Natural killer cell (primary cell): ENCODE data around the gene ALCAM. TPM values are rescaled to one million over a fixed set of nuclear protein-coding genes. Genes with fewer than 3 reads are reported as not detected.

Experiments used
- ATAC-seq, 3 donors: fragments of 150-1000 bp in 2 of 3; fragments of 200-7000 bp in 1 of 3; cut with Tn5 transposase; 1 replicate in 1 of 3; 2 replicates in 2 of 3; pipeline ENCODE4 v1.10.0; 2021; ENCODE audit warnings: mild to moderate bottlenecking in 2 of 3, moderate library complexity in 2 of 3
- DNase-seq, 2 donors: peaks; one replicate each; pipeline versions ENCODE4 v3.0.0 to v3.0.0-alpha.2; 2013 to 2021; ENCODE audit warnings: mixed read lengths in 1 of 2
- H3K27ac ChIP-seq: one replicate; pipeline ENCODE4 v1.5.1; 2013; ENCODE audit warnings: mild to moderate bottlenecking, low read length
- H3K27me3 ChIP-seq: one replicate; pipeline ENCODE4 v1.6.1; 2013; ENCODE audit warnings: low read length; ENCODE audit not compliant: control insufficient read depth, insufficient read depth
- H3K36me3 ChIP-seq: one replicate; pipeline ENCODE4 v1.6.1; 2013; ENCODE audit warnings: low read length; ENCODE audit not compliant: control insufficient read depth, insufficient read depth
- H3K4me1 ChIP-seq: one replicate; pipeline ENCODE4 v1.6.1; 2013; ENCODE audit warnings: low read length; ENCODE audit not compliant: control insufficient read depth, insufficient read depth
- H3K4me3 ChIP-seq: one replicate; pipeline ENCODE4 v1.5.1; 2013; ENCODE audit warnings: low read length
- H3K9me3 ChIP-seq: one replicate; pipeline ENCODE4 v1.6.1; 2013; ENCODE audit warnings: low read length; ENCODE audit not compliant: control insufficient read depth, insufficient read depth
- H3K27ac Mint-ChIP-seq, 2 donors: one replicate each; pipeline ENCODE4 v1.8.0; 2022; ENCODE audit warnings: mild to moderate bottlenecking in 2 of 2, mixed read lengths in 2 of 2, moderate library complexity in 1 of 2
- H3K27me3 Mint-ChIP-seq, 2 donors: one replicate each; pipeline ENCODE4 v1.8.0; 2022; ENCODE audit warnings: low read depth in 2 of 2, mixed read lengths in 2 of 2
- H3K36me3 Mint-ChIP-seq: one replicate; pipeline ENCODE4 v1.8.0; 2022; ENCODE audit warnings: mixed read lengths
- H3K4me1 Mint-ChIP-seq, 2 donors: one replicate each; pipeline ENCODE4 v1.8.0; 2022; ENCODE audit warnings: mixed read lengths in 2 of 2
- H3K4me3 Mint-ChIP-seq: one replicate; pipeline ENCODE4 v1.8.0; 2022; ENCODE audit warnings: mild to moderate bottlenecking, moderate library complexity, mixed read lengths
- H3K9me3 Mint-ChIP-seq, 2 donors: one replicate each; pipeline ENCODE4 v1.8.0; 2022; ENCODE audit warnings: mixed read lengths in 2 of 2
- WGBS: methylation state at CpG from one replicate; pipeline ENCODE4 v1.1.7; 2013; ENCODE audit warnings: missing lambda C conversion rate; ENCODE audit not compliant: insufficient coverage; 5-methylcytosine and 5-hydroxymethylcytosine counted together
- intact Hi-C: fragments of 100-400 bp; cut with micrococcal nuclease; formaldehyde crosslinking; loops from one replicate; pipeline ENCODE4 v1.14.2; 2022
- total RNA-seq, 4 donors: library from RNA; stranded (reverse); fragments of 120-200 nt in 1 of 4; gene quantifications; one replicate each; pipeline versions ENCODE4 v1.2.3 to v1.2.4, GENCODE V29; 2013 to 2022
- TF ChIP-seq, protein P1 (sequence below): fragments of 200-600 bp; IDR thresholded peaks from one replicate; pipeline ENCODE4 v1.8.0; 2022; ENCODE audit warnings: antibody characterized with exemption

Gene ALCAM
- total RNA-seq, 3 donors from 2014 or later (not counting 1 experiment from before 2014, with no cell fraction given), result 1.5 to 3.0 (median 1.5) TPM

DNA sequence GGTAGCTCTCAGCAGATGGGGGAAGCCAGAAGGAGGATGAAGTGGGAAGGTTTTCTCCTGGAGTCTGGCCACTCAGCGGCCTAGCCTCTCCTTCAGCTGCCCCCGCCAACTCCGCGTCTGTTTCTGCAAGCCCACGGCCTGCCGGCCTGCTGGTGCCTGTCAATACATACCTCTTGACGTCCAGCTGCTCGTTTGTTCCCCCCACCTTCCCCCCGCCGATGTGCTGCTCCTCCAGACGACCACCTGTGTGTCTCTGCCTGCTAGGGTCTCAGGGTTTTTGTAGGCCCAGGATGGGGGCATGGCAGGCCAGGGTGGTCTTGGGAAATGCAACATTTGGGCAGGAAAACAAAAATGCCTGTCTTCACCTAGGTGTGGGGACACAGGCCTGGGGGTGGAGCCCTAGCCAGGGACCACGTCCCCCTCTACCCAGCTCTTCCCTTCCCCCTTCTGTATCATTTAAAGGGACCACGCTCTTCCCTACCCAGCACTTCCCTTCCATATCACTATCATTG, 137.8 kb downstream of the ALCAM start:
- H3K27ac ChIP-seq, result no peak overlapping the region
- no peaks in the 10 kb centered on the region for H3K9me3 Mint-ChIP-seq
- H3K4me3 ChIP-seq, result no peak overlapping the region
- no peaks in the 10 kb centered on the region for H3K27me3 ChIP-seq
- H3K27ac Mint-ChIP-seq, result no peak overlapping the region
- 91% methylated on average over 13 of the region's 13 CpGs for WGBS
- H3K9me3 ChIP-seq, result no peaks in the 10 kb centered on the region
- no peaks in the 10 kb centered on the region for H3K27me3 Mint-ChIP-seq
- no peak overlapping the region for H3K4me3 Mint-ChIP-seq
- TF ChIP-seq, protein P1, sequence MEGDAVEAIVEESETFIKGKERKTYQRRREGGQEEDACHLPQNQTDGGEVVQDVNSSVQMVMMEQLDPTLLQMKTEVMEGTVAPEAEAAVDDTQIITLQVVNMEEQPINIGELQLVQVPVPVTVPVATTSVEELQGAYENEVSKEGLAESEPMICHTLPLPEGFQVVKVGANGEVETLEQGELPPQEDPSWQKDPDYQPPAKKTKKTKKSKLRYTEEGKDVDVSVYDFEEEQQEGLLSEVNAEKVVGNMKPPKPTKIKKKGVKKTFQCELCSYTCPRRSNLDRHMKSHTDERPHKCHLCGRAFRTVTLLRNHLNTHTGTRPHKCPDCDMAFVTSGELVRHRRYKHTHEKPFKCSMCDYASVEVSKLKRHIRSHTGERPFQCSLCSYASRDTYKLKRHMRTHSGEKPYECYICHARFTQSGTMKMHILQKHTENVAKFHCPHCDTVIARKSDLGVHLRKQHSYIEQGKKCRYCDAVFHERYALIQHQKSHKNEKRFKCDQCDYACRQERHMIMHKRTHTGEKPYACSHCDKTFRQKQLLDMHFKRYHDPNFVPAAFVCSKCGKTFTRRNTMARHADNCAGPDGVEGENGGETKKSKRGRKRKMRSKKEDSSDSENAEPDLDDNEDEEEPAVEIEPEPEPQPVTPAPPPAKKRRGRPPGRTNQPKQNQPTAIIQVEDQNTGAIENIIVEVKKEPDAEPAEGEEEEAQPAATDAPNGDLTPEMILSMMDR, result no peak
- H3K36me3 Mint-ChIP-seq, result no peaks in the 10 kb centered on the region
- H3K4me1 Mint-ChIP-seq, result no peaks in the 10 kb centered on the region
- intact Hi-C loops, result no loop called here
- DNase-seq (no peak), ATAC-seq (no peak)
- no peaks in the 10 kb centered on the region for H3K4me1 ChIP-seq
- no peaks in the 10 kb centered on the region for H3K36me3 ChIP-seq

DNA sequence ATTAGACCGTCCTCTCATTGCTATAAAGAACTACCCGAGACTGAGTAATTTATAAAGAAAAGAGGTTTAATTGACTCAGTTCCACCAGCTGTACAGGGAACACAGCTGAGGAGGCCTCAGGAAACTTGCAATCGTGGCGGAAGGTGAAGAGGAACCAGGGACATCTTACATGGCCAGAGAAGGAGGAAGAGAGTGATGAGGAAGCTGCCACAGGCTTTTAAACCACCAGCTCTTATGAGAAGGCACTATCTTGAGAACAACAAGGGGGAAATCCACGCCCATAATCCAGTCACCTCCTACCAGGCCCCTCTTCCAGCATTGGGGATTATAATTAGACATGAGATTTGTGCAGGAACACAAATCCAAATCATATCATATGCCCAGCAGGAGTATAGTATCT, 138.5 kb downstream of the ALCAM start:
- Mint-ChIP-seq H3K4me3 (no peak overlapping the region), H3K27ac (no peak overlapping the region), H3K4me1 (no peaks in the 10 kb centered on the region), H3K27me3 (peaks cover 0 to 3% of the 10 kb centered on the region in 2 donors), H3K36me3 (no peaks in the 10 kb centered on the region), H3K9me3 (no peaks in the 10 kb centered on the region)
- H3K27me3 ChIP-seq, result no peaks in the 10 kb centered on the region
- no peak overlapping the region for H3K4me3 ChIP-seq
- 73% methylated on average over 4 of the region's 5 CpGs for WGBS
- intact Hi-C loops, result no loop called here
- no peaks in the 10 kb centered on the region for H3K9me3 ChIP-seq
- no peaks in the 10 kb centered on the region for H3K36me3 ChIP-seq
- H3K27ac ChIP-seq, result no peak overlapping the region
- ATAC-seq, result no peak
- DNase-seq, result no peak
- TF ChIP-seq, protein P1, result no peak
- no peaks in the 10 kb centered on the region for H3K4me1 ChIP-seq

DNA sequence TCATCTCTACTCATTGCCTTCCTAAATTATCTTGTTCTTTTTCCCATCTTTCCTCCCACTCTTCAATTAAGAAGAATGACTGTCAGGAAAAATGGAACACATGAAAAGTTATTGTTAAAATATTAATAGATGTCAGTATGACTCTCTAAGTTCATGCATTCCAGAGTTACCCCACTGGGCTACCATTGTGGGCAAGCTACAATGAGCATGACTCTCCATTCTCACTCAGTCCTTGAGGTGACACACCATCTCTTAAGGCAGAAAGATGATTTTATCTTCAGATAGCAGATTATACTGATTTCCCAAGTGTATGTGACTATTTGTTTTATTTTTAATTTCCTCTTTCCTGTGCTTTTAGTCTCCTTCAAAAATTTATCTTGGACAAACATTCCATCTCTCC, 144.3 kb downstream of the ALCAM start:
- intact Hi-C loops, result no loop called here
- DNase-seq, result no peak
- H3K36me3 ChIP-seq, result no peaks in the 10 kb centered on the region
- TF ChIP-seq, protein P1, result no peak
- no peak overlapping the region for H3K27ac ChIP-seq
- no peaks in the 10 kb centered on the region for H3K9me3 ChIP-seq
- Mint-ChIP-seq H3K27ac (no peak overlapping the region), H3K4me1 (no peaks in the 10 kb centered on the region), H3K27me3 (peaks cover 0 to 3% of the 10 kb centered on the region in 2 donors), H3K36me3 (no peaks in the 10 kb centered on the region), H3K4me3 (no peak overlapping the region), H3K9me3 (no peaks in the 10 kb centered on the region)
- H3K4me3 ChIP-seq, result no peak overlapping the region
- no peak for ATAC-seq
- no peaks in the 10 kb centered on the region for H3K4me1 ChIP-seq
- no peaks in the 10 kb centered on the region for H3K27me3 ChIP-seq

DNA sequence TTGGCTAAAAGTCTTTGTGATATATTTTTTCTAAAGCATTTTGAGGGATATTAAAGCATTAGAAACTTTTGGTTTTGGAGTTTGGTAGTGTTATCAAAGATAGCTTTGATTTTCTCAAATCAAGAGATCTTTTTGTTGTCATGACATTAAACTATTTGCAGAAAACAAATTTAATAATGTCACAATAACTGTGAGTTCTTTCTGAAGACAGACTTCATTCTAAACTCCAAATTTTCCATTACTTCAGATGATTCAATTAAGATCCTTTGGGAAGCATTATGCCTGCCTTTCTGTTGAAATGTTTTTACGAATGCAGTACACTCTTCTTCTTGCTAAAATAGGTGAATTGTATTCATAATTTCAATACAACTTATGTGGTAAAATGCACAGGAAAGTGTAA, 145.4 kb downstream of the ALCAM start:
- WGBS, result no CpG with 5 or more reads among the region's 1 CpG
- intact Hi-C loops, result no loop called here
- Histone ChIP-seq H3K27ac (no peak overlapping the region), H3K9me3 (no peaks in the 10 kb centered on the region), H3K4me3 (no peak overlapping the region), H3K27me3 (no peaks in the 10 kb centered on the region), H3K36me3 (no peaks in the 10 kb centered on the region), H3K4me1 (no peaks in the 10 kb centered on the region)
- no peaks in the 10 kb centered on the region for H3K9me3 Mint-ChIP-seq
- peaks cover 0 to 3% of the 10 kb centered on the region in 2 donors for H3K27me3 Mint-ChIP-seq
- no peaks in the 10 kb centered on the region for H3K4me1 Mint-ChIP-seq
- no peak overlapping the region for H3K4me3 Mint-ChIP-seq
- DNase-seq, result no peak
- no peaks in the 10 kb centered on the region for H3K36me3 Mint-ChIP-seq
- TF ChIP-seq, protein P1, result no peak
- H3K27ac Mint-ChIP-seq, result no peak overlapping the region
- no peak for ATAC-seq
